ENCODE results near the gene DHRS3. TPM values are rescaled to one million over a fixed set of nuclear protein-coding genes. Genes with fewer than 3 reads are reported as not detected.

The DHRS3 gene
- total and polyA plus RNA-seq, 2 donors (not counting 1 experiment from before 2014, with no cell fraction given) = 0.37 TPM

DNA sequence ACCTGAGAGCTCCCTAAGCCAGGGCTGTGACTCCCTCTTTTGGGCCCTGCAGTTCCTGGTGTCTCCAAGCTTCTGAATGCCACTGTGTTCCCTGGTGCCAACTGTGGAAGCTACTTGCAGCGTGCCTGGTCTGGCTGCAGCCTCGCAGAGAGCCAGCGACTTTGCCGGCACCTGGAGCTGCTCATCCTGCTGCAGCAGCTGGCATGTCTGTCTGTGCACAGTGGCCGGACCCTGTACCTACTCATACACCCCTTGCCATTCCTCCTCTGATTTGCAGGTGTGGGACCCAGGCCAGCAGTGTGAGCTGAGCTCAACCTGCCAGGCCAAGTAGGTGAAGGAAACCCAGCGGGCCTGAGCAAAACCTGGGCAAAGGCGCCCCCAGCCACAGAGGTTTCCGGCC lies 13.6 kb upstream of the DHRS3 start:
- Histone ChIP-seq H3K4me3 (ENCODE audit: control extremely low read depth in 1 of 5, extremely low read depth in 1 of 5, insufficient read depth in 1 of 5, low read depth in 2 of 5, low read length in 4 of 5) (no peak overlapping the region), H2AFZ (ENCODE audit: insufficient read depth, low read depth, low read length, poor library complexity, severe bottlenecking) (no peak overlapping the region), H3K9ac (ENCODE audit: low read length) (no peak overlapping the region), H3K36me3 (replicated peaks in 1 of 2; ENCODE audit: control extremely low read depth in 1 of 2, control insufficient read depth in 1 of 2, extremely low read depth in 1 of 2, insufficient read depth in 2 of 2, low read length in 1 of 2) (no peaks in the 10 kb centered on the region), H3K4me2 (replicated peaks; ENCODE audit: low read depth, low read length, poor library complexity, severe bottlenecking) (no peak overlapping the region), H3K79me2 (ENCODE audit: control insufficient read depth, insufficient read depth, low read length) (no peaks in the 10 kb centered on the region), H3K9me3 (ENCODE audit: control extremely low read depth in 1 of 3, control insufficient read depth in 2 of 3, insufficient read depth in 1 of 3, low read length in 2 of 3) (no peaks in the 10 kb centered on the region), H3K27me3 (replicated peaks in 1 of 4; ENCODE audit: control extremely low read depth in 1 of 4, control insufficient read depth in 3 of 4, insufficient read depth in 4 of 4, low read length in 3 of 4) (no peaks in the 10 kb centered on the region), H3K27ac (ENCODE audit: low read length in 2 of 2) (no peak overlapping the region), H4K20me1 (ENCODE audit: control insufficient read depth, insufficient read depth, low read length, poor library complexity, severe bottlenecking) (no peaks in the 10 kb centered on the region), H3K4me1 (ENCODE audit: control insufficient read depth in 2 of 2, insufficient read depth in 2 of 2, low read length in 2 of 2) (no peaks in the 10 kb centered on the region)
- ATAC-seq (ENCODE audit: low read depth) (no peak), DNase-seq (no peak)
- Mint-ChIP-seq H3K4me1 (no peaks in the 10 kb centered on the region), H3K9me3 (ENCODE audit: insufficient read depth) (no peaks in the 10 kb centered on the region), H3K27ac (no peak overlapping the region), H3K4me3 (no peak overlapping the region), H3K27me3 (peaks cover 11% of the 10 kb centered on the region)
- TF ChIP-seq, protein P1, sequence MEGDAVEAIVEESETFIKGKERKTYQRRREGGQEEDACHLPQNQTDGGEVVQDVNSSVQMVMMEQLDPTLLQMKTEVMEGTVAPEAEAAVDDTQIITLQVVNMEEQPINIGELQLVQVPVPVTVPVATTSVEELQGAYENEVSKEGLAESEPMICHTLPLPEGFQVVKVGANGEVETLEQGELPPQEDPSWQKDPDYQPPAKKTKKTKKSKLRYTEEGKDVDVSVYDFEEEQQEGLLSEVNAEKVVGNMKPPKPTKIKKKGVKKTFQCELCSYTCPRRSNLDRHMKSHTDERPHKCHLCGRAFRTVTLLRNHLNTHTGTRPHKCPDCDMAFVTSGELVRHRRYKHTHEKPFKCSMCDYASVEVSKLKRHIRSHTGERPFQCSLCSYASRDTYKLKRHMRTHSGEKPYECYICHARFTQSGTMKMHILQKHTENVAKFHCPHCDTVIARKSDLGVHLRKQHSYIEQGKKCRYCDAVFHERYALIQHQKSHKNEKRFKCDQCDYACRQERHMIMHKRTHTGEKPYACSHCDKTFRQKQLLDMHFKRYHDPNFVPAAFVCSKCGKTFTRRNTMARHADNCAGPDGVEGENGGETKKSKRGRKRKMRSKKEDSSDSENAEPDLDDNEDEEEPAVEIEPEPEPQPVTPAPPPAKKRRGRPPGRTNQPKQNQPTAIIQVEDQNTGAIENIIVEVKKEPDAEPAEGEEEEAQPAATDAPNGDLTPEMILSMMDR (IDR thresholded peaks at IDR 0.05) = no peak
- no peak for TF ChIP-seq EZH2 (IDR thresholded peaks at IDR 0.05; ENCODE audit: borderline replicate concordance, insufficient read depth, low read depth, low read length, poor library complexity, severe bottlenecking)
- CTCF ChIA-PET = interaction anchor here (0.8 kb wide), 1 partner anchor 10 kb away, joined by 3 read pairs; no protein-coding TSS in a partner anchor
- WGBS (ENCODE audit: insufficient coverage) = 90% methylated on average over 7 of the region's 8 CpGs
- intact Hi-C loops (cut with micrococcal nuclease) = no loop called here
- POLR2A ChIA-PET = no interaction called here

DNA sequence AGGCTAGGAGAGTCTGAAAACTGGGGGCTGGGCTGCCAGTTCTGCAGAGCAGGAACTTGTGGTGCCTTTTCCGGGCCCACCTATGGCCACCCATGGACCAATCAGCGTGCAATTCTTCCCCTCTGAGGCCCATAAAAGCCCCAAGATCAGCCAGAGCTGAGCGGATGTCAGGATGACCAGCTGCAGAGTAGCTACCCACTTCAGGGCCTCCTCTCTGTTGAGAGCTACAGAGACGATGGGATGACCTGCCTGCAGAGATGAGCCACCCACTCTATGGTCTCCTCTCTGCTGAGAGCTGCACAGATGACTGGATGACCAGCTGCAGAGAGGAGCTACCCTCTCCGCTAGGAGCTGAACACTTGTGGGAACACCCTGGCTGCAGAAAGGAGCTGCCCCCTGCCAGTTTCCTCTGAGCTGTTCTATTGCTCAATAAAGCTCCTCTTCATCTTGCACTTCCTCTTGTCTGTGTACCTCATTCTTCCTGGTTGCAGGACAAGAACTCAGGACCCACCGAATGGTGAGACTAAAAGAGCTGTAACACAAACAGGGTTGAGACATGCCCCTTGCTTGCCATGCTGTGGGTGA lies 13.0 kb upstream of the DHRS3 start:
- ChIA-PET POLR2A (no interaction called here), CTCF (interaction anchor here (0.8 to 1.1 kb wide), 2 partner anchors 9 kb away, joined by 3 read pairs; no protein-coding TSS in a partner anchor)
- Histone ChIP-seq H3K4me2 (replicated peaks; ENCODE audit: low read depth, low read length, poor library complexity, severe bottlenecking) (no peak overlapping the region), H3K36me3 (replicated peaks in 1 of 2; ENCODE audit: control extremely low read depth in 1 of 2, control insufficient read depth in 1 of 2, extremely low read depth in 1 of 2, insufficient read depth in 2 of 2, low read length in 1 of 2) (no peaks in the 10 kb centered on the region), H4K20me1 (ENCODE audit: control insufficient read depth, insufficient read depth, low read length, poor library complexity, severe bottlenecking) (no peaks in the 10 kb centered on the region), H3K9me3 (ENCODE audit: control extremely low read depth in 1 of 3, control insufficient read depth in 2 of 3, insufficient read depth in 1 of 3, low read length in 2 of 3) (no peaks in the 10 kb centered on the region), H3K9ac (ENCODE audit: low read length) (no peak overlapping the region), H2AFZ (ENCODE audit: insufficient read depth, low read depth, low read length, poor library complexity, severe bottlenecking) (no peak overlapping the region), H3K4me1 (ENCODE audit: control insufficient read depth in 2 of 2, insufficient read depth in 2 of 2, low read length in 2 of 2) (no peaks in the 10 kb centered on the region), H3K4me3 (ENCODE audit: control extremely low read depth in 1 of 5, extremely low read depth in 1 of 5, insufficient read depth in 1 of 5, low read depth in 2 of 5, low read length in 4 of 5) (no peak overlapping the region), H3K79me2 (ENCODE audit: control insufficient read depth, insufficient read depth, low read length) (no peaks in the 10 kb centered on the region), H3K27me3 (replicated peaks in 1 of 4; ENCODE audit: control extremely low read depth in 1 of 4, control insufficient read depth in 3 of 4, insufficient read depth in 4 of 4, low read length in 3 of 4) (no peaks in the 10 kb centered on the region), H3K27ac (ENCODE audit: low read length in 2 of 2) (no peak overlapping the region)
- no peak for DNase-seq
- peaks cover 11% of the 10 kb centered on the region for H3K27me3 Mint-ChIP-seq
- 94% methylated on average over 6 of the region's 6 CpGs for WGBS (ENCODE audit: insufficient coverage)
- H3K4me3 Mint-ChIP-seq = no peak overlapping the region
- no peaks in the 10 kb centered on the region for H3K9me3 Mint-ChIP-seq (ENCODE audit: insufficient read depth)
- intact Hi-C loops (cut with micrococcal nuclease) = no loop called here
- no peaks in the 10 kb centered on the region for H3K4me1 Mint-ChIP-seq
- ATAC-seq (ENCODE audit: low read depth) = no peak
- TF ChIP-seq EZH2 (IDR thresholded peaks at IDR 0.05; ENCODE audit: borderline replicate concordance, insufficient read depth, low read depth, low read length, poor library complexity, severe bottlenecking) = no peak
- TF ChIP-seq, protein P1 (IDR thresholded peaks at IDR 0.05) = no peak
- H3K27ac Mint-ChIP-seq = no peak overlapping the region

All from B cell (primary cell).